ENCODE measurements around the gene KCNH8.

The KCNH8 gene

DNA sequence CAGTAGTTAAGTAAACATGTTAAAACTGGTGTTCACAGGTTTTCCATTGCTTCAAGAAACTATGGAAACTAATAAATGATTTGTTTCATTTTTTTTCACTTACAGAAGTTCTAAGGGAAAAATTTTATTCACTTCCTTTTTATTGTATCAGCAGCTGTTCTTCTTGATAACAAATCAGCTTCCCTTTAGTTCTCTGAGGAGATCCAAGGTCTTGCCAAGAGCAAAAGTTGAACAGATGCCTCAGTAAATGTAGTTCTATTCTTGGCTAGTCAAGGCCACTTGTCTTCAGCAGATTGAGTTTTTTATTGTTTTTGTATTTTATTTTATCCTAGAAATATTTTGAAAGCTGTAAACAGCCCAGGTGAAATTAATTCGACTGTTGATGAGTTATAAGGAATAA is 41.8 kb downstream of the KCNH8 start:
- Histone ChIP-seq H3K9me2 (replicated peaks; ENCODE audit: control insufficient read depth, low read length) (no peaks in the 10 kb centered on the region), H3K4me1 (ENCODE audit: control insufficient read depth, low read length) (peaks cover 5% of the 10 kb centered on the region), H3F3A (ENCODE audit: control insufficient read depth, insufficient read depth) (no peaks in the 10 kb centered on the region), H4K20me1 (ENCODE audit: control insufficient read depth, insufficient read depth, low read depth, low read length) (no peaks in the 10 kb centered on the region), H3K79me2 (ENCODE audit: control insufficient read depth, low read length) (no peaks in the 10 kb centered on the region), H3K36me3 (ENCODE audit: control insufficient read depth, low read length) (no peaks in the 10 kb centered on the region), H3K4me2 (ENCODE audit: low read length) (no peak overlapping the region), H3K27me3 (ENCODE audit: control insufficient read depth, low read length) (no peaks in the 10 kb centered on the region), H3K9me3 (ENCODE audit: control insufficient read depth, insufficient read depth, low read length) (no peaks in the 10 kb centered on the region), H3K4me3 (ENCODE audit: low read length) (no peak overlapping the region), H3K27ac (ENCODE audit: low read depth, low read length) (no peak overlapping the region)
- no peak for TF ChIP-seq EZH2phosphoT487 (IDR thresholded peaks at IDR 0.05; ENCODE audit: borderline replicate concordance, low read length)
- TF ChIP-seq, protein P1, sequence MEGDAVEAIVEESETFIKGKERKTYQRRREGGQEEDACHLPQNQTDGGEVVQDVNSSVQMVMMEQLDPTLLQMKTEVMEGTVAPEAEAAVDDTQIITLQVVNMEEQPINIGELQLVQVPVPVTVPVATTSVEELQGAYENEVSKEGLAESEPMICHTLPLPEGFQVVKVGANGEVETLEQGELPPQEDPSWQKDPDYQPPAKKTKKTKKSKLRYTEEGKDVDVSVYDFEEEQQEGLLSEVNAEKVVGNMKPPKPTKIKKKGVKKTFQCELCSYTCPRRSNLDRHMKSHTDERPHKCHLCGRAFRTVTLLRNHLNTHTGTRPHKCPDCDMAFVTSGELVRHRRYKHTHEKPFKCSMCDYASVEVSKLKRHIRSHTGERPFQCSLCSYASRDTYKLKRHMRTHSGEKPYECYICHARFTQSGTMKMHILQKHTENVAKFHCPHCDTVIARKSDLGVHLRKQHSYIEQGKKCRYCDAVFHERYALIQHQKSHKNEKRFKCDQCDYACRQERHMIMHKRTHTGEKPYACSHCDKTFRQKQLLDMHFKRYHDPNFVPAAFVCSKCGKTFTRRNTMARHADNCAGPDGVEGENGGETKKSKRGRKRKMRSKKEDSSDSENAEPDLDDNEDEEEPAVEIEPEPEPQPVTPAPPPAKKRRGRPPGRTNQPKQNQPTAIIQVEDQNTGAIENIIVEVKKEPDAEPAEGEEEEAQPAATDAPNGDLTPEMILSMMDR (IDR thresholded peaks at IDR 0.05; ENCODE audit: low read depth, low read length, poor library complexity, severe bottlenecking): no peak

DNA sequence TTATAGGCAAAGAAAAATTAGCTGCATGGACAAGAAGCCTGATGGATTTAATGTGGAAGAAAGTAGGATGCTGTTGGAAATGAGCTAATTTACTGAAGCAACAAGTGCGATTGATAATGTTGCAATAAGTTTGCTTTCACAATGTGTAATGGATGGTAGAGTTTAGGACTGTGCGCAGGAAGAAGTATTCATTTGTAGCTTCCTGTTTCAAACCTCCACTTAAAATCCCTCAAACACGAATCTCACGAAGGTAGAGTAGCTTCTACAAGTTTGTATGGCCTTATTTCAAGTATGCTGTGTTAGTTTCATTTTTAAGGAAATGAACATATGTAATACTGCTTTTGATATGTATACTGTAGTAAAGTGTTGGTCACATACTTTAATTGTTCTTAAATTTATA is 42.3 kb downstream of the KCNH8 start:
- no peak for TF ChIP-seq EZH2phosphoT487 (IDR thresholded peaks at IDR 0.05; ENCODE audit: borderline replicate concordance, low read length)
- TF ChIP-seq, protein P1 (IDR thresholded peaks at IDR 0.05; ENCODE audit: low read depth, low read length, poor library complexity, severe bottlenecking): no peak
- Histone ChIP-seq H3K36me3 (ENCODE audit: control insufficient read depth, low read length) (no peaks in the 10 kb centered on the region), H3K4me1 (ENCODE audit: control insufficient read depth, low read length) (peaks cover 6% of the 10 kb centered on the region), H3K9me2 (replicated peaks; ENCODE audit: control insufficient read depth, low read length) (no peaks in the 10 kb centered on the region), H3K4me2 (ENCODE audit: low read length) (no peak overlapping the region), H3K27ac (ENCODE audit: low read depth, low read length) (no peak overlapping the region), H3K9me3 (ENCODE audit: control insufficient read depth, insufficient read depth, low read length) (no peaks in the 10 kb centered on the region), H3K79me2 (ENCODE audit: control insufficient read depth, low read length) (no peaks in the 10 kb centered on the region), H3K4me3 (ENCODE audit: low read length) (no peak overlapping the region), H3F3A (ENCODE audit: control insufficient read depth, insufficient read depth) (no peaks in the 10 kb centered on the region), H3K27me3 (ENCODE audit: control insufficient read depth, low read length) (no peaks in the 10 kb centered on the region), H4K20me1 (ENCODE audit: control insufficient read depth, insufficient read depth, low read depth, low read length) (no peaks in the 10 kb centered on the region)

DNA sequence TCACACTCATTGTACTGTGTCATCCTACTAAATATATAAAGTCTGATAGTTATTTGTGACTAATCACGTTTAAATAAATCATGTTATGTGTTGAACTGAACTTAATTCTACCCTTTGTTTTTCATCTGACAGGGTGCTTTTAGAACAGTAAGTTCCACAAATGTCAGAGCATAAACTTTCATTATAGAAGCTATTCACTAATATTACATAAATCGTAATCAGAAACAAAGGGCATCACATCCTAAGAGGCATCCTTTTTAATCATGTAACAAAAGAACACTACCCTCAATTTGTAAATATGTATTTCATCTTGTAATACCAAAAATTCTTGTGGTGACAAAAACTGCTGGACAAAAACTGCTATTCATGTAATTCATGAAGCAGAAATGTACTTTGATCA is 50.8 kb downstream of the KCNH8 start:
- Histone ChIP-seq H3K4me2 (ENCODE audit: low read length) (no peak overlapping the region), H3K4me3 (ENCODE audit: low read length) (no peak overlapping the region), H3K4me1 (ENCODE audit: control insufficient read depth, low read length) (peaks cover 5% of the 10 kb centered on the region; the same call in 1 of the 2 replicates), H3K27me3 (ENCODE audit: control insufficient read depth, low read length) (no peaks in the 10 kb centered on the region), H4K20me1 (ENCODE audit: control insufficient read depth, insufficient read depth, low read depth, low read length) (no peaks in the 10 kb centered on the region), H3K79me2 (ENCODE audit: control insufficient read depth, low read length) (no peaks in the 10 kb centered on the region), H3K27ac (ENCODE audit: low read depth, low read length) (no peak overlapping the region), H3K9me3 (ENCODE audit: control insufficient read depth, insufficient read depth, low read length) (no peaks in the 10 kb centered on the region), H3K9me2 (replicated peaks; ENCODE audit: control insufficient read depth, low read length) (no peaks in the 10 kb centered on the region), H3F3A (ENCODE audit: control insufficient read depth, insufficient read depth) (no peaks in the 10 kb centered on the region), H3K36me3 (ENCODE audit: control insufficient read depth, low read length) (no peaks in the 10 kb centered on the region)
- TF ChIP-seq, protein P1 (IDR thresholded peaks at IDR 0.05; ENCODE audit: low read depth, low read length, poor library complexity, severe bottlenecking): no peak
- no peak for TF ChIP-seq EZH2phosphoT487 (IDR thresholded peaks at IDR 0.05; ENCODE audit: borderline replicate concordance, low read length)

DNA sequence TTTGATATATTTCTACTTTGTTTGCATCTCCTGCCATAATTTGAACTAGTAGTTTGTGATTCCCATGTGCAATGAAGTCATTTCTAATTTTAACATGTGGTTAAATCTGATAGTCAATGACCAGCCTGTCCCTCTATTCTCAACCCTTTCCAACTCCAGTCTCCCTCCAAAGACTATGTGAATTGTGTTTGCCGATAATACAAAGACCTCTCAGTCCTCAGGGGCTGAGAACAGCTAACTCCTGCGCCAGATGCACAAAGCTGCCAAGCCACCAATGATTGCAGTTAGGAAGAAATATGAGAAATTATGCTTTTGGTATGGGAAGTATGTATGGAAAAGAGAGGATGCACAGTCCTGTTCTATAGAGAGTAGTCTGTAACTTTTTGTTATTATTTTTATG is 54.0 kb downstream of the KCNH8 start:
- Histone ChIP-seq H3K27me3 (ENCODE audit: control insufficient read depth, low read length) (no peaks in the 10 kb centered on the region), H3K9me2 (replicated peaks; ENCODE audit: control insufficient read depth, low read length) (no peaks in the 10 kb centered on the region), H4K20me1 (ENCODE audit: control insufficient read depth, insufficient read depth, low read depth, low read length) (no peaks in the 10 kb centered on the region), H3K36me3 (ENCODE audit: control insufficient read depth, low read length) (no peaks in the 10 kb centered on the region), H3K4me1 (ENCODE audit: control insufficient read depth, low read length) (no peaks in the 10 kb centered on the region), H3K4me3 (ENCODE audit: low read length) (no peak overlapping the region), H3F3A (ENCODE audit: control insufficient read depth, insufficient read depth) (no peaks in the 10 kb centered on the region), H3K27ac (ENCODE audit: low read depth, low read length) (no peak overlapping the region), H3K4me2 (ENCODE audit: low read length) (no peak overlapping the region), H3K79me2 (ENCODE audit: control insufficient read depth, low read length) (no peaks in the 10 kb centered on the region), H3K9me3 (ENCODE audit: control insufficient read depth, insufficient read depth, low read length) (no peaks in the 10 kb centered on the region)
- TF ChIP-seq, protein P1 (IDR thresholded peaks at IDR 0.05; ENCODE audit: low read depth, low read length, poor library complexity, severe bottlenecking): no peak
- TF ChIP-seq EZH2phosphoT487 (IDR thresholded peaks at IDR 0.05; ENCODE audit: borderline replicate concordance, low read length): no peak

Data from DOHH2 (cell line).